HG03139 (cell line): Measurements from ENCODE around the gene TNXB.
"Not testable (repeated sequence)": the region's sequence is repeated elsewhere in the genome, so short reads cannot be mapped to it uniquely, and the experiment has no call there.

Source experiments
- ATAC-seq: cut with Tn5 transposase; IDR thresholded peaks from one replicate; pipeline ENCODE4 v1.9.1; 2021; ENCODE audit not compliant: unreplicated experiment

TNXB gene

DNA sequence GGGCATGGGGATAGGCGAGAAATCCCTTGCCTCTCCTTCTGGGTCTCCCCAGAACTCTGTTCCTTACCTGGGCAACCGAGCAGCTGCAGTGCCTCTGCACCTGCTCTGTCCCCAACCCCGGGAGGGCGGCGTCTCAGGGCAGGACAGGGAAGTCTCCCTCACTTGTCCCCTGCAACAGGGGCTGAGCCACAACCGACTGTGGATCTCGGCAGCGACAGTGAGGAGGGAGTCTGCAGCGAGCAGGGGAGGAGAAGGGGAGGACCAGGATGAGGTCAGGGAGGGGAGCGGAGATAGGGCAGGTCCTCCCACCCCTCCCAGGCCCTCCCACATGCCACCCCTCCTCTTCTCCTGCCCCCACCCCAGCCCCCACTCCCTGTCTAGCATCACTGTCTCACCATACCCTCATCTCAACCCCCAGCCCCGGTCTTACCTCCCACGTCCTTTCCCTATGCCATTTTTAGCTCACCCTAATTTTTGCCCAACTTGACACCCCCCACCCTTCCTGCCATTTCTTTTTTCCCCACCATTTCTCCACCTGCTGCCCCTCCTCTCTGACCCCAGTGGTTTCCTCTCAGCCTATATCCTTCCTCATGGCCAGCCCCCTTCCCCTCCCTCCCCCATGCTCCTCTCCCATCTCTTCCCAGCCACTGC is at the start of gene TNXB:
TSS of gene TNXB (minus strand) at position 225 of the 651 bp plus-strand sequence. CDS start 11,140 bp downstream, outside the sequence.
- ATAC-seq, result no peak

GRCh38 chr6:32158052-32158451 is 48.9 kb upstream of the TNXB start:
- no peak for ATAC-seq

GRCh38 chr6:32156891-32157290 is 47.8 kb upstream of the TNXB start:
- no peak for ATAC-seq

DNA sequence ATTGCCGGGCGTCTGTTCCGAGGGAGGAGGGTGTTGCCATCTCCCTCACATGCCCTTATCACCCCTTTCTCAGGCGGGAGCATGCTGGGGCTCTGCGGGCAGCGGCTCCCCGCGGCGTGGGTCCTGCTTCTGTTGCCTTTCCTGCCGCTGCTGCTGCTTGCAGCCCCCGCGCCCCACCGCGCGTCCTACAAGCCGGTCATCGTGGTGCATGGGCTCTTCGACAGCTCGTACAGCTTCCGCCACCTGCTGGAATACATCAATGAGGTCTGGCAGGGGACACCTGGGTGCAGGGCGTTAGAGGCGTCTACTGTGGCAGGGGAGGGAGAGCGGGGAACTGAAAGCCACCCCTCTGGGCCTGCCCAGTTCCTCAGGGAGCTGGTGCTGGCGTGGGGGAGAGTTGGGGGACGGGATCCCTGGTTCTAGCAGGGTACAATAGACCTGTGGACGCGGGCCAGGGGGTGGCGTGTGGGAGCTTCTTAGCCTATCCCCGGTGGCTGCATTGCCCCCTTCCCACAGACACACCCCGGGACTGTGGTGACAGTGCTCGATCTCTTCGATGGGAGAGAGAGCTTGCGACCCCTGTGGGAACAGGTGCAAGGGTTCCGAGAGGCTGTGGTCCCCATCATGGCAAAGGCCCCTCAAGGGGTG is 45.5 kb upstream of the TNXB start:
- peak; percentile 74 for ATAC-seq

DNA sequence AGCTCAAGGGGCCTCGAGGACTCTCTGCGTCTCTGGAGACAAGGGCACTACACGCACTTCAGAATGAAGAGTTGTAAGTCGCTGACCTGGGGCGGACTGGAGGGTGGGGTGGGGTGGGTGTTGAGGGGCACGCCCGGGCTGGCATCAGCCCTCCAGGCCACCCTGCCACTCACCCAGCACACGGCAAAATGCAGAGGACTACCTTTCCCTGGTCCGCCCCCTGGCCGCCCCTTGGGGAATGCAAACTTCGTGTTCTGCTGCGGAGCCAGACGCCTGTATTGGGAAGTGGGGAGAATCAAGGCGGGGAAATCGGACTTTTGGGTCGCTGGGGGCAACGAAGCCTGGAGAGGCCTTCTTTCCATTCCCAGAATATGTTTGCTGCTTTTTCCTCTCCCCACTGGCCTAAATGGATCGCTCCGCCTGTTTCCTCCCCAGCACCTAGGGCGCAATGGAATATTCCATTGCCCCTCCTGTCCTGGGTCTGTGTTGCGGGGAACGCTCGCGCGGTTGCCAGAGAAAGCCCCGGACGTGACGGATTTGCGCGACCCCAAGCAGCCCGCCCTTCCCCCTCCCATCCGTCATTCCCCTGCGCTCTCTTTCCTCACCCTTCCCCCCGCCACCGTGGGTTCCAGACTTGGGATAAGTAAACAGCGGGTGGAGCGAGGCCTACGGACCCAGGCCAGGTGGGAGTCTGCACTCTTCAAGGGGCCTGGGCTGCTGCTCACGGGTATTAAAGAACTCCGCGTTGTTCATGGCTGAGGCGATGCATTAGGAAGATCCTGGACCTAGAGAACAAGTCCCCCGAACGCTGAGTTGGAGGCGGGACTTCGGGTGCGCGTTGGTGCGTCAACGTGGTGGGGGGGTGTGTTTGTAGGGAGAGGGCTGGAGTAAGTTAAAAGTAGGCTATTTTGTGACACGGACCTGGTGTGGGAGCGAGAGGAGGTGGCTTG is 44.7 kb upstream of the TNXB start, which contains the start of gene PPT2:
TSS of gene PPT2 (plus strand) at position 578 of the 950 bp plus-strand sequence. CDS start 454 bp downstream, outside the sequence.
- no peak for ATAC-seq

DNA sequence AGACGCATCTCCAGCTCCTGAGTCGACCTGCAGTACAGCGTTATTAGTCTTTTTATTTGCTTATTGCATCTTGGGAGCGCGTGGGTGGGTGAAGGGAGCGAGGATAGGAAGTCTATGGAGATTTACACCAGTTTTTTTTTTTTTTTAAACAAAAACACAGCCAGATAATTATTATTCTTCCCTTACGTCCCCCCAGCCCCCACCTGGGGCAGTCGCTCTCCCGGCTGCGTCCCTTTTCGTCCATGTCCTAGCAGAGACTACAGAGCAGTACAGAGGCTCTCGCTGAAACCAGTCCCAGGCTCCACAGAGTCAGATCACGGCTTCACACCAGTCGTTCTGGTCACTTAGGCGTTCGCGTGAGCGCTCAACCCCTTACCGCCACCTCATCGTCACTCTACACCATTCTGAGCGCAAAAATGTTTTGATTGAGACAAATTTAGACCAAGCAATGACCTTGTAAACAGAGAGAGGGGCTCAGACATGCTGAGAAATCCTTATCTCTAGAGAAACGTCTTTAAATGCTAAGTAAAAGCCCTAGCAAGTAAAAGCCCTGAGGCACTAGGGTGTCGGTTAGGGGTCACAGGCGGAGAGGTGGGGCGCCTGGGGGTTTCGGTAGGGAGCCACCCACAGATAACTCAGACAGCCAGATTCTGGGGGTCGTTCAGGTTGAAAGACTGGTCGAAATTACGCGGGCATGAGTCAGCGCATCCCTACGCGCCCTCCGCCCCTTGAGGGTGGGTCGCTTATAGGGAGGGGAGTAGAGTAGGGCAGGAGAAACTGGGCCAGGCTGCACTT is 43.8 kb upstream of the TNXB start:
- ATAC-seq, result no peak

- no peak for ATAC-seq
Observed at GRCh38 chr6:32151863-32152768, 43.0 kb upstream of the TNXB start, which contains the start of gene PRRT1. PRRT1 (minus strand) TSS chr6:32151939; CDS start chr6:32151827, 112 bp downstream.

DNA sequence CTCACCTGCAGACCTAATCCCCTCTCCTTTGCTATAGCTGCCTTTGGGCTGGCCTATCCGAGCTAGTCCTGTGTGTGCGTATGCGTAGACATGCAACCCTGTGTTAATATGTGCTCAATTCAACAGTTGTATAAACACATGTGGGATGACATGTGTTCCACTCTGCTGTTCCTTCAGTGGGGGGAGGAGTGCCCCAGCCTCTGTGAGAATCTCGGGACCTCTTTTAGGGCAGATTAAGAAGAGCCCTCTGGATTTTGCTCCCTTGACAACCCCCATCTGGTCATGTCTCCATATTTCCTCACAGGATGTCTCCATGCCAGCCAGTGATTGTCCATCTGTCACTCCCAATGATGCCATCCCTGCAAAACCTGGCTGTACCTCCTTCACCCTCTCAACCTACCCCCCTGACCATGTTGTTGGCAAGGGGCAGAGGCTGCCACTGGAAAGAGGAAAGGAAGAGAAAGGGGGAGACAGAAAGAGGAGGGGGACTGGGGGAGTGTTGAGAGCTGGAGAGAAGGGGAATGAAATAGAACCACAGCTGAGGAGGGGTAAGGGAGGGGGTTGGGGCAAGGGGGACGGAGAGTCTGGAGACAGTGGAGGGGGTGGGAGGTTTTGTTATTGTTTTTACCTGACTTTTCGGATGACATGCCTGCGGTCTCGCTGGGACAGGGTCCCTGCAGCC is 42.2 kb upstream of the TNXB start:
- ATAC-seq, result no peak

- no peak for ATAC-seq
Observed at GRCh38 chr6:32149932-32150870, 41.1 kb upstream of the TNXB start.

DNA sequence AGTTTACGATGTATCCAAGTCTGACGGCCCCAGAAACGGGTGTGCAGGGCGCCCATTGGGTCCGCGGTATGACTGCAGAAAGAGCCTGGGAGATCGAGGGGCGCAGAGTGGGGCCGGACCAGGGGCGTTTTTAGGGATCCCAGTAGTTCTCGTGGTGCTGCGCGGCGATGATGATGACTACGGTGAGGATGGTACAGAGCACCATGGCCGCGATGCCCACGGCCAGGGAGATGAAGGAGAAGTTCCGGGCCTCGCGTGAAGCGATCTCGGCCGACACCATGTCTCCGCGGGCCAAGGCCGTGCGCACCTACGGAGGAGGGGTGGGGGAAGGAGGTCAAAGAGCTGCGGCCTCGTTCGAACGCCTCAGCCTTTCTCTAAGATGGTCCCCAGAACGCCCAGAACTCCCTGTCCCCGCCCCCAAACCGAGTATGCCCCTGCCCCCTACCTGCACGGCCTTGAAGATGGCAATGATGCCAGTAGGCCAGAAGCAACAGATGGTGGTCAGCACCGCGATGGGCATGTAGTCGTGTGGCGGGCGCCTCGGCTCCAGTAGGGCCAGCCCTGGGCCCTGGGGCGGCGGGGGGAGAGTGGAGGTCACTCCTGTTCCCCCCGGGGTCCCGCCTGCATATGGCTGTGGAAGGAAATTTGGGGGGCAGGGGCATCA is 40.1 kb upstream of the TNXB start:
- no peak for ATAC-seq

DNA sequence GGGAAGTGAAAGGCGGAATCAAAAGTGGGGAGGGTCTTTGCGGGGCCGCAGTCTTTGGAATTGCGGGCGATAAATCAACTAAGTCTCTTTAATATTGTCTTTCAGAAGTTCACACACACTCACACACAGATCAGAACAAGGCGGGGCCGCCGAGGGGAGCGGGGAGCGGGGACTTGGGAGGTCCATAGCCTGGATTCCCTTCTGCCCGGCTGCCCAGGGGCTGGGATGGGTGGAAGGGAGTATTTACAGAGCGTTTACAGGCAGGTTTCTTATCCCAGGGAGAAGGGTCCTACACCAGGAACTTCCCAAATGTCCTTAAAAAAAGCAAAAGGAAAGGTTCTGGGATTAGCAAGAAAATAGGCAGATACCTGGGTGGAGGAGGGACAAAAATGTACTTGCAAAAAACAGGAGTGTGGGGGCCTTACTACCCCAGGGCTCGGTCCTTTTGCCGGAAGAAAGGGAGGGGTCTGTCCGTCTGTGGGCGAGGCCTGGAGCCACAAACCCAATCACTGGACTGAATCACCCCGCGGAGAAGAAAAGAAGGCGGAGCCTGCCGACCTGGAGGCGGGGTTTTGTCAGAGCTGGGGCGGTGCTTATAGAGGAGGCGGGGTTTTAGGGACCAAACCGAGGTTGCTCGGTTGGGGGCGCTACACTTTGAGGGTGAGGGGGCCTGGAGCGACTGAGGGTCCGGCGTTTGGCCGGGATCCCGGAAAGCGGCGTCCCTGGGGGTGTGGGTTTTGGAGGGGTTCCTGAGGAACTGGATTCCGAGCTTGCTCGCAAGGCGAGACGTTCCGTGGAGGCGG is 39.4 kb upstream of the TNXB start:
- ATAC-seq, result no peak

DNA sequence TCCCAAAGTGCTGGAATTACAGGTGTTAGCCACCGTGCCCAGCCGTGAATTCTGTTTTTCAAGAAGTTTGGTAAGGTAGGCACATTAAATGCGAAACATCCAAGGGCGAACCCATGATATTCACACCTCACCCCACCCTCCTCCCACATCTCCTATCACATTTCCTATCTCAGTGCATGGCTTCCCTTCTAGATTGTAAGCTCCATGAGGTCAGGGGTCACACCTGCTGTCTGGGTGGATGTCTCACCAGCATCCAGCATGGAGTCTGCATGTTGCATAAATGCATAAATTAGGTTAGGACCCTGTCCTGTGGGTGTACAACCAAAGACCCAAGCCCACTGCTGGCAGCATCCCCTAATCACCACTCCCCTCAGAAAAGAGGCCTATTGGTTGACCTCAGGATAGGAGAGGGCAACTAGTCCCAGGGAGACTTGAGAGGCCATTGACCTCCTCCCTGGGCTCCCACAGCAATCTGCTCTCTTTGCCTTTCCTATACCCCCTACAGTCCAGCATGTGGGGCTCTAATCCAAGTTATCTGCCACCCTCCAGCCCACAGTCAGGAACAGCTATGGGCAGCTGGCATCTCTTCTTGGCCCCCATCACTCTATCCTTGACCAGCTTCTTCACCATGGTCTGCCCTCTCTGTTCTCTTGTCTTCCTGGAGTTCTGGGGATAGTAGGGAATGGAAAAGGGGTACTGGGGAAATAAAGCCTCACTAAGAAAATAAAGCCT is 38.4 kb upstream of the TNXB start:
- no peak for ATAC-seq

DNA sequence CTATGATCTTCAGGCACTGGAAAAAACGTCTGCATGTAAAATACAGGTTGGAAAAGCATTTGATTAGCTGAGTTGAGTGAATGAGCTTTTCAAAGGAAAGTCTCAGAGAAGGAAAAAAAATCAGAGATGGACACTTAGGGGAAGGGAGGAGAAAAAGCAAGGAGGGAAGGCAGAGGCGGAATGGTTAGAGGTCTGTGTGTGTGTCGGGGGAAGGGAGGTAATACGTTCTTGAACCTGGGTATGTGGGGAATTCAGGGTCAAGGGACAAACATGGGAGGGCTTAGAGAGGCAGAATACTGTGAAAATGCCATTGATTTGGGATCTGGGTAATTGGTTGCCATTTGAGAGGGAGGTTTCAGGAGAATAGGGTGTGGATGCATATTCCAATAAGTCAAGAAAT is 37.5 kb upstream of the TNXB start:
- no peak for ATAC-seq

- ATAC-seq, result no peak
Observed at GRCh38 chr6:32146287-32146686, 37.1 kb upstream of the TNXB start.

DNA sequence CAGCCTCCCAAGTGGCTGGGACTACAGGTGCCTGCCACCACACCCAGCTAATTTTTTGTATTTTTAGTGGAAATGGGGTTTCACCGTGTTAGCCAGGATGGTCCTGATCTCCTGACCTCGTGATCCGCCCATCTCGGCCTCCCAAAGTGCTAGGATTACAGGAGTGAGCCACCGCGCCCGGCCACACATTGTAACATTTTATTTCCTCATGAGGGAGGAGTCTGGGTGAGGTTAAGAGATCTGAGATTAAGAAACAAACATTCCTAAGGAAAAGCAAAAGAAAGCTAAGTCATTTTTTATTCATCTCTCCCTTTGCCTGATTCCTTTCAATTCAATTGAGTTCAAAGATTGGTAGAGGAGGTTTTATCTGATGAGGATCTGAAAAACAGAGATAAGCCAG is 35.1 kb upstream of the TNXB start:
- not testable (repeated sequence) for ATAC-seq
